GM19025 (cell line): Measurements from ENCODE around the gene ZNF48.

Experiments used
- ATAC-seq: cut with Tn5 transposase; IDR thresholded peaks from one replicate; pipeline ENCODE4 v1.9.1; 2021; ENCODE audit warnings: mild to moderate bottlenecking, low read depth, moderate library complexity; ENCODE audit not compliant: unreplicated experiment

ZNF48 gene

GRCh38 chr16:30401768-30402425, 6.7 kb downstream of the ZNF48 start:
- ATAC-seq = no peak

GRCh38 chr16:30406795-30407101, 11.5 kb downstream of the ZNF48 start:
- no peak for ATAC-seq

GRCh38 chr16:30407102-30407803, 12.0 kb downstream of the ZNF48 start, which contains the start of gene ZNF771:
ZNF771 (plus strand) TSS chr16:30407606; CDS start chr16:30408054, 448 bp downstream.
- ATAC-seq = peak; percentile 85

- ATAC-seq = no peak
Measured at GRCh38 chr16:30407804-30408534, 12.7 kb downstream of the ZNF48 start.

- no peak for ATAC-seq
Measured at GRCh38 chr16:30409125-30410060, 14.2 kb downstream of the ZNF48 start.

GRCh38 chr16:30413112-30413806, 18.0 kb downstream of the ZNF48 start:
- no peak for ATAC-seq

GRCh38 chr16:30414159-30414558, 18.9 kb downstream of the ZNF48 start:
- no peak for ATAC-seq

- ATAC-seq = no peak
Measured at GRCh38 chr16:30416047-30416603, 20.9 kb downstream of the ZNF48 start.

GRCh38 chr16:30416624-30417528, 21.7 kb downstream of the ZNF48 start:
- ATAC-seq = no peak

- ATAC-seq = peak; percentile 86
Measured at GRCh38 chr16:30417529-30418349, 22.5 kb downstream of the ZNF48 start.

GRCh38 chr16:30418350-30419181, 23.3 kb downstream of the ZNF48 start:
- ATAC-seq = no peak

- no peak for ATAC-seq
Measured at GRCh38 chr16:30421010-30421409, 25.8 kb downstream of the ZNF48 start.

- no peak for ATAC-seq
Measured at GRCh38 chr16:30428055-30428454, 32.8 kb downstream of the ZNF48 start.

- no peak for ATAC-seq
Measured at GRCh38 chr16:30429418-30429677, 34.1 kb downstream of the ZNF48 start.

- ATAC-seq = peak; percentile 91
Measured at GRCh38 chr16:30429678-30430427, 34.6 kb downstream of the ZNF48 start, which contains the start of gene DCTPP1. DCTPP1 (minus strand) TSS chr16:30430030; CDS start chr16:30429980, 50 bp downstream.

GRCh38 chr16:30430428-30430970, 35.3 kb downstream of the ZNF48 start:
- no peak for ATAC-seq
